ENCODE results near the gene UROC1.

UROC1 gene

GRCh38 chr3:126529585-126530170 is 12.1 kb upstream of the UROC1 start:
- no peak for DNase-seq

DNA sequence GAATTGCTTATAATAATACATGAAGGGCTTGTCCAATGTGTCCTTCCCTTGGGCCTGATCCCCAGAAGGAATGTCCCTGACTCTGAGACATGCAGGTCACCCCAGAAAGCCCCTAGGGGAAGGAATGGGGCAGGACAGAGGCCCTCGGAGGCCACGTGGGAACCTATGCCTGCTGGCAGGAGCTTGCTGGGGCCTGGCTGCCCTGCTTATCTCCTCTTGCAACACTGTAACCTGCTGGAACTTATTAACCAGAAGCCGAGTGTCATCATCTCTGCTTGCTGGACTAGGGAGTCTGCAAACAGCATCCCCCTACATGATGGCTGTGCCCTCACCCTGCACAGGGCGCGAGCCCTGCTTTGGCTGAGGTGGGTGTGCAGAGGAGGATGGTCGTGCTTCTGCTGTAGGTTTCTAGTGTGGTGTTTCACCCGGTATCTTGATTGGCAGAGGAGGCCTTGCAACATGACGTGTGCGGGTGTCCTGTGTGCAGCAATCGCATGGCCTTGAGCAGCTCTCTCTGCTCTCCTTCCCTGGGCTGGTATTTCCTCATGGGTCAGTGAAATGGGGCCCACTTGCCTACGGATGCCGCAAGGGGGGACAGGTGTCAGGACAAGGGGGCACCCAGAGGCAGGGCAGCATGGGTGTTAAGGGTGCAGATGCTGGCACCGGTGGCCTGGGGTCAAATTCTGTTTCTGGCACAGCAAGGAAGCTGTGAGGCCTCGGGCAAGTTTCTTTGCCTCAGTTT is 11.4 kb upstream of the UROC1 start:
- no peak for DNase-seq

DNA sequence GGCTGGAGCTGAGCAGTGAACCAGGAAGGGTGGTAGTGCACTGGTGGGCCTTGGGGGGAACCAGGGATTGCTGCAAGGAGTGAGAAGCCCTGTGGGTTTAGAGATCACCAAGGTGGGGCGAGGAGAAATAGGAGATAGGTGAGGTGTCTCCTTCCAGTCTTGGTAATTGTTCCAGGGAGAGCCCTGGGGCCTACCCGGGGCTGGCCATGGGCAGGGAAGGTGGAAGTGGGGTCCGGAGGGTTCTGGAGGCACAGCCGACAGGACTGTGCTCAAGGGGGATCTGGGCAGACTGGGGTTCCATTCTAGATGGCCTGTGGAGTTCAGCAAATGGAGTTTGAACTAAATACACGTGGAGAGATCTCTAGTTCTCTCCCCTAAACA is 10.8 kb upstream of the UROC1 start:
- DNase-seq, result no peak

GRCh38 chr3:126527455-126528211 is 10.1 kb upstream of the UROC1 start:
- no peak for DNase-seq

- no peak for DNase-seq
Measured at GRCh38 chr3:126527006-126527405, 9.4 kb upstream of the UROC1 start.

DNA sequence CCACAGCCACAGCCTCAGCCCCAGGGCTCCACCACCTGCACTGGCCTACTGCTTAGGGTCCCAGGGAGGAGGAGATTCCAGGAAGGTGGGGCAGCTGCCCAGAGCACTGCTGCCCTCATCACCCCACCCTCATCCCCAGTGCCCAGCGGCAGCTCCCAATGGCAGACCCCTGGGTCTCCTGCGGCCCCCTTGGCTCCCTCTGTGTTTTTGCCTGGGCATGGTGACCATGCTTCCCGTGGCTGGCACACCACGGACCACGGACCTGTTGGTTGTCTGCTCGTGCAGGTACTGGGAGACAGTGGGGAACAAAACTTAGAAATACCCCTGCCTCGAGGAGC is 9.1 kb upstream of the UROC1 start:
- DNase-seq, result no peak

DNA sequence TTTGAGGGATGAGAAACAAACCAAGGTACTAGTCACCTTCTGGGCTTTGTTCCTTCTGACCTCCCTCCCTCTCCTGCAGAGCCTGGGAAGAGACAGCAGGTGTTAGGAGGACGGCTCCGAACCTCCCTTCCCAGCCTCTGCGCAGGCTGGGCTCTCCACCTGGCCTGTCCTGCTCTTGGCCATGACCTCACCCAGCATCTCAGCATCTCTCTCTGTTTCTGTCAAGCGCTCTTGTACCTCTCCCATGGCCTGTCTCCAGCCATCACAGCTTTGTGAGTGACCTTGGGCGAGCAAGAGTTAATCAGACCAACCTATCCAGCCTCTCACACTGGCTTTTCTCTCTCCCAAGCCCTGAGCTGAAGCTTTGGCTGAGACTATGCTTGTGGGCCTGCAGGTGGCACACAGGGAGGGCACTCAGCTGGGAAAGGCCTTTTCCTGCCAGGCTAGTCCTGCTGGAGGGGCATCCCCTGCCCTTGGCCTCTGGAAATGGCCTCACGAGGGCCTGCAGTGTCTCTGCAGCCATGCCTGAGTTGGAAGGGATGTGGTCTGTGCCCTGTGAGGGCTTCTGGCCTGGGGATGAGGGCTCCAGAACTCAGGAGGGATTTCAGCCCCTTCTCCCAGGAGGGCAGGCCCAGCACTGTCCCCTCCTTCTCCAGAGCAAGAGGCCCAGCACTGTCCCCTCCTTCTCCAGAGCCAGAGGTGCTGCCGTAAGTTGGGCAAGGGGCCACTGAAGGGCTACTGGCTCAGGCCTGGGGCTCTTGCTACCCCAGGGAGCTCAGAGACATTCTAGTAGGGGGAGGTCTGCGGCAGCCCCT is 8.5 kb upstream of the UROC1 start:
- no peak for DNase-seq

GRCh38 chr3:126525091-126525852 is 7.7 kb upstream of the UROC1 start:
- DNase-seq, result no peak

GRCh38 chr3:126524429-126524988 is 6.9 kb upstream of the UROC1 start:
- no peak for DNase-seq

GRCh38 chr3:126523745-126524428 is 6.3 kb upstream of the UROC1 start, which contains the start of gene CHST13:
Gene CHST13, plus strand, starts transcription at chr3:126524155. Its CDS starts 178 bp downstream, at chr3:126524333.
- no peak for DNase-seq

- peak in 1 of 2 experiments; percentile 46 for DNase-seq
Measured at GRCh38 chr3:126522363-126522788, 4.8 kb upstream of the UROC1 start.

DNA sequence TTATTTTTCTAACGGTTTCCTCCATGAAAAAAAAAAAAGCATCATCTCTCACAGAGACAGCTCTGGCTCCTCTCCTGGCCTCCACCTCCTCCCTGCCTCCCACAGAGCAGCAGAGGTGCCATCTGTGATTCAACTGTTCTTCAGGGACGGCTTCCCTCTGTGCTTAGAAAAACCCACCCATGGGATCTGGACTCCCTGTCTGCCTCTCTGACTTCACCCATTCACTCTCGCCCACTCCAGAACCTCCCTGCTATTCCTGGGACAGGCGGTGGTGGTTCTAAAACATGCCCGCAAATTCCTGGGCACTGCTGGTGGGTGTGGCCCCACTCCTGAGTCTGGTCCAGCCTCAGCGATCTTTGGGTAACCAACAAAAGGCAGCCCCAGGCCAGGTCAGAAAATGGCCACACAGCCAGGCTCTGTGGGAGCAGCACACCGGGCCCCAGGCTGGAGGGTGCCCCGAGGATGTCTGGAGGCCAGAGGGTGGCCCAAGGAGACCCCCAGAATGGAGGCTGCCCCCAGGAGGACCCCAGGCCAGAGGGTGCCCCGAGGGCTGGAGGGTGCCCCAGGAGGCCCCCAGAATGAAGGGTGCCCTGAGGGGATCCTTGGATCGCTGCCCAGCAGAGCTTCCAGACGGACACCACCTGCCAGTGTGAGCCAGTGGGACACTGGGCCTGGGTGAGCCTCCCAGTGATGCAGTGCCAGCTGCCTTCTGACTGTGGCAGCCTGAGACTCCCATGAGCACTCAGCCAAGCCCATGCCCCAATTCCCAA is 3.7 kb upstream of the UROC1 start:
- no peak for DNase-seq

GRCh38 chr3:126519506-126520455 is 2.2 kb upstream of the UROC1 start:
- DNase-seq, result no peak

- DNase-seq, result no peak
Measured at GRCh38 chr3:126518779-126519177, 1.2 kb upstream of the UROC1 start.

GRCh38 chr3:126517986-126518778 is 609 bp upstream of the UROC1 start:
- DNase-seq, result no peak

DNA sequence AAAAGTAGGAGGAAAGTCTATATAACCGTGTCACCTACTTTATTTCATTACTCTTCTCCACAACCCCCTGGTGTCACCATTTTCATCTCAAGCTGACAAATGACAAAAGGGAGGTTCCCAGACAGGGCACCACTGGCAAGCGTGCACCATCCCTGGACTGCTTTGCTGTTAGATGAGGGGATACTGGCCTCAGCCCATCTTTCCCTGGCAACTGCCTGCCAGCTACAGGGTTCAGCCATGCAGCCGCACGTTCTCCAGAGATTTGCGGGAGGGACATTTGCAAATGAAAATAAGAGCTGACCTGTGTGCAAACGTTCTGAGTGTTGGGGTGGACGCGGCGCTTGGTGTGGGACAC is 660 bp downstream of the UROC1 start:
- no peak for DNase-seq

- DNase-seq, result no peak
Measured at GRCh38 chr3:126516152-126516935, 1.2 kb downstream of the UROC1 start.

Data from cerebellar nuclear complex (tissue), 1 donor.